NCI-H524 (cell line): ENCODE data around the gene CTTNBP2NL.
"Not testable (repeated sequence)": the region's sequence is repeated elsewhere in the genome, so short reads cannot be mapped to it uniquely, and the experiment has no call there.

Experiments used
- DNase-seq, 2 experiments: peaks; one replicate each; lab custom pipeline; 2025; lab: John Stamatoyannopoulos, UW

Gene CTTNBP2NL

DNA sequence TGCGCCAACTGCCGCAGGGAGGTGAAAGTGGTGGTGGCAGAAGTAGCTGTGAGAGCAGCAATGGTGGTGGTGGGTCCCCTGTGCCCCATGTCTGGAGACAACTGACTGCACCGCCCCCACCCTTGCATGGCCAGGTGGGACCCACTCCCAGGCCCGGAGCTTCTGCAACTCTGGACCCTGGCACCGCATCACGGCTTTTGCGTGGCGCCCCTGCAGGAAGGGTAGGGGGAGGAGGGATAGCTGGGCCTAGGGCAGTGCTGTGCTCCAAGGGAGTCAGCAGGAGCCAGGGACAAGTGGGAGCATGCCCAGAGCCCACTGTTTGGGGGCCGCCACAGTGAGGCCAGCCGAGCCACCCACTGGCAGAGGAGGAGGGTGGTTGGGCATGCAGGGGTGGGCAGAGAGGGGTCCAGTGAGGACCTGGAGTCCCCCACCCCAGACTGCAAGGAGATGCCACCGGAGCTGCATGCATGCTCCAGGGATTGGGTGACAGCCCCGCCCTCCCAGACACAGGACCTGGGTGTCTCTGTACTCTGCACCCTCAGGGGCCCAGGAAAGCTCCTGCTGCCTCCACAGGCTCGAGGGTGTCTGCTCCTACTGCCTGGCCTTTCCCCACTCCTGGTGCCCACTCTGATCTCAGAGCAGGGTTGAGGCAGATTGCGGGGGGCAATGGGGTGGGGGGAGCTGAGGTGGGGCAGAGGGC, 9.8 kb upstream of the CTTNBP2NL start:
- DNase-seq: no peak

DNA sequence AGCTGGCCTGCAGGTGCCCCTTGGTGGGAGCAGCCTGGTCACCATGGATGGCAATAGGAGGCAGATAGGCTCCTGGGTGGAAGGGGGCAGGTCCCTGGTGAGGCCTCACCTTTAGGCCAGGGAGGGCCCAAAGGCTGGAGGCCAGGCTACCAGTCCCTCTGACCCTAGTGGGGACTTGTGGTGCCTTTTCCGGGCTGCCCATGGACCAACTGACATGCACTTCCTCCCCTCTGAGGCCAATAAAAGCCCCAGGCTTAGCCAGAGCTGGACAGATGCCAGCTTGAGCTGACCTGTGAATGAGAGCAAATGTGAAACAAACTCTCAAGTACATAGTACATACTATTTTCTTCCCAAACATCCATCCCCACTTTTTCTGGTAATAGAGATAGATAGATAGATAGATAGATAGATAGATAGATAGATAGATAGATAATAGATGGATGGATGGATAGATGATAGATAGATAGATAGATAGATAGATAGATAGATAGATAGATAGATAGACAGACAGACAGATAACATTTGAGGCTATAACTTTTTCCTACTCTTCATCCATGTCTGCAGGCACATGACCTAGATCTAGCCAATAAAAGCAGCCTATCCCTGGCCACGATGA, 9.2 kb upstream of the CTTNBP2NL start:
- no peak for DNase-seq

DNA sequence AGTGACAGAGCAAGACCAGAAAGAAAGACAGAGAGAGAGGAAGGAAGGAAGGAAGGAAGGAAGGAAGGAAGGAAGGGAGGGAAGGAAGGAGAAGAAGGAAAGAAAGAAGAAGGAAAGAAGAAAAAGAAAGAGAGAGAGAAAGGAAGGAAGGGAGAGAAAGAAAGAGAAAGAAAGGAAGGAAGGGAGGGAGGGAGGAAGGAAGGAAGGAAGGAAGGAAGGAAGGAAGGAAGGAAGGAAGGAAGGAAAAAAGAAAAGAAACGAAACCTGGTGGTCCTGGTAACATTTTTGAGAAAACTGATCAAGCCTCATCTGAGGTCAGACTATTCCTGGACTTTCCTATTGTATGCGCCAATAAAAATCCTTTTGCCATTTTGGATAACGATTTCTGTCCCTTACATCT, 8.2 kb upstream of the CTTNBP2NL start:
- no peak for DNase-seq

DNA sequence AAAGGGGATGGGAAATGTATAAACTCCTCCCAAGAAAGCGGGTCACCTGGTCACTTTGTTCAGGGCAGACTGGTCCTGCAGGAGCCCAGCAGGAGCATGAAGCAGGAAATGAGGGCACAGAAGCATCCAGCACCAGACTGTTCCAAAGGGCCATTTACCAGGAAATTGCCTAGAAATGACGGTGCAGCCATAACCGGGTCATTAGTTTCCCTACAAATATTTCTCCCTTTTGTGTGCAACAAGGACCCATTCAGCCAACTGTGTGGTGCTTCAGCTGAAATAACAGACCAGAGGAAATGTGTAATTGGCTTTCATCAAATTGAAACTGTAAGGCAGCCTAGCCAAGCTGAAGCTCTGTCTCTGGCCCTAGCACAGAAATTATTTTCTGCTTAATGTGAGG, 7.6 kb upstream of the CTTNBP2NL start:
- DNase-seq: no peak

DNA sequence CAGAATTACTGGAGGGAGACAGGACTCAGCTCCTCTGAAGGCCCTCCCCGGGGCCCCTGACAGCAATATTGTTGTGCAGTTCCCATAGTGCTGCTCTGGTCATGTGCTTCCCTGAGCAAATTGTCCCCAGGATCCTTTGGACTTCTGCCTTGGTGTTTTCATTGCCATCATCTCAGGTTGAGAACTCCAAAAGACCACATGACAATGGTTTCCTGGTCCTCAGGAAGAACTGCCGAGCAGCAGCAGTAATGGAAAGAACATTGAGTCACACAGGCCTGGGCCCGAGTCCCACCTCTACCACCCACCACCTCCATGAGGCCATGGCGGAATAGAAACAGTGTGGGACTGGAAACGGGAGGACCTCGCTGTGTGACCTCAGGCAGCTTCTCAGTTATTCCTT, 6.3 kb upstream of the CTTNBP2NL start:
- no peak for DNase-seq

DNA sequence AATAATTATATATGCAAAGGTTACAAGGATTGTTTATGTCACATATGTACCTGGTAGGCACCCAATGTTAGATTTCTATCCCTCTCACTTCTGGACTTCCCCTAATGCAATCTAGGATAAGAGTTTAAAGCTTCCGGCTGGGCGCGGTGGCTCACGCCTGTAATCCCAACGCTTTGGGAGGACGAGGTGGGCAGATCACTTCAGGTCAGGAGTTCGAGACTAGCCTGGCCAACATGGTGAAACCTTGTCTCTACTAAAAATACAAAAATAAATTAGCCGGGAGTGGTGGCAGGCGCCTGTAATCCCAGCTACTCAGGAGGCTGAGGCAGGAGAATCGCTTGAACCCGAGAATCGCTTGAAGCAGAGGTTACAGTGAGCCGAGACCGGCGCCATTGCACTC, 5.7 kb upstream of the CTTNBP2NL start:
- not testable (repeated sequence) for DNase-seq

DNA sequence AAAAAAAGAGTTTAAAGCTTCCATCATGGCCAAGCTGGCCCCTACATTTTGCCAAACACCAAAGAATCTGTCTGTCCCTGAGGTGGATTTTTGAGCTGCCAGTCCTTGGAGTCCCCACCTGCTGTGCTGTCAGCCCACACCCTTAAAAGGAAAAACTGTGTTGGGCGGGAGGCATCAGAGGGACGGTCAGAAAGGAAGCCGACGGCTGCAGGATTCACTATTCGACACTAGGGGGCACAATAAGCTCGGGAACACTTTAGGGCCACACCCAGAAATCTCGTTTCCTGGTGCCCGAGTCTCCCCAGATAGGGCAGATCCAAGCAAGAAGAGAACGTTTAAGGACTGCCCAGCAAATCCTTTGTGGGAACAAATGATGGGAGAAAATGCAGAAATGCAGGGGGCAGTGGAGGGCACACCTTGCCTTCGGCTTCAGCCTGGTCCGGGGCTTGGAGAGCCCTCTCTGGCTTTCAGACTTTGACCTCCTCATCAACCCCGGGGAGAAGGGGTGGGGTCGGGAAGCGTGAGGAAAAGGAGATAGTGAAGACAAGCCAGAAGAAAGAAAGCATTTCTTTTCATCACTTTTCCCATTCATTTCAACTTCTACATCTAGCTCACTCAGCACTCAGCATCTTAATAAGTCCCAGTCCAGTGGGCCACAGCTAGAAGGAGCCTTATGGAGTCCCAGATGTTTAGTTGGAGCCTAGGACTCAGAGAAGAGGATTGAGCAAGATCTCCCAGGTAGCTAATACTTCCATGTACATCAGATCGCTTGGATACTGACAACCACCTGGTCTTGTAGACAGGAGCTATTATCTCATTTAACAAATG, 5.0 kb upstream of the CTTNBP2NL start:
- peak; percentile 90 to 92 for DNase-seq

DNA sequence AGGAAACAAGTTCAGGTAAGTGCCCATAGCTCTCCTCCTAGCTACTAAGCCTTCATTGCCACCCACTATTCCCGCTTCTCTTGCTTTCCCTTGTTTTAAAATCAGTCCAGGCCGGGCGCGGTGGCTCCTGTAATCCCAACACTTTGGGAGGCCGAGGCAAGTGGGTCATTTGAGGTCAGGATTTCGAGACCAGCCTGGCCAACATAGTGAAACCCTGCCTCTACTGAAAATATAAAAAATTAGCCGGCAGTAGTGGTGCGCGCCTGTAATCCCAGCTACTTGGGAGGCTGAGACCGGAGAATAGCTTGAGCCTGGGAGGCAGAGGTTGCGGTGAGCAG, 4.4 kb upstream of the CTTNBP2NL start:
- no peak for DNase-seq

DNA sequence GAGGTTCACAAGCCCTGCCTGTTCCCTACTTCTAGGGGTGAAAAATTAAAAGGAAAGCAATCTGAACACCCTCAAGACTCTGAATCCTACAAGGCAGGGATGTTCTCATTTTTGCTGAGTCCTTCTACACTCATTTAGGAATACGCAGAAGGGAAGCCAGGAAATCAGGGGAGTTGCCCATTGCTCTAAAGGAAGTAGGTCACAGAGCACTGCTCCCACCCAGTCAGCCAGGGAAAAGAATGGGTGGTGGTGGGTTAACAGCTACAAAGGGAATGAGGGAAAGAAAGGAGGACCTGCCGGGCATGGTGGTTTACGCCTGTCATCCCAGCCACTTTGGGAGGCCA, 2.4 kb upstream of the CTTNBP2NL start:
- no peak for DNase-seq

DNA sequence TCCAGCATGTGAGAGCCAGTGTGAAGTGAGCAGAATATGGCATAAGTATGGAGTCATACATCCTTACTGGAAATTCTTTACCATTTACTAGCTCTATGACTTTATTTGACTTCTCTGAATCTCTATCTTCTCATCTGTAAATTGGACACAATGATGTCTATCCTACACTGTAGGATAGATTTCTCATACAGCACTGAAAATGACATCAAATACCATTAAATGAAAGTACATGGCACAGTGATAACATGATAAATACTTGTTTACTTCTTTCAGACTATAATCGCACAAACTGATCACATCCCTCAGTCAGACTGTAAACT, 1.3 kb upstream of the CTTNBP2NL start:
- DNase-seq: no peak

DNA sequence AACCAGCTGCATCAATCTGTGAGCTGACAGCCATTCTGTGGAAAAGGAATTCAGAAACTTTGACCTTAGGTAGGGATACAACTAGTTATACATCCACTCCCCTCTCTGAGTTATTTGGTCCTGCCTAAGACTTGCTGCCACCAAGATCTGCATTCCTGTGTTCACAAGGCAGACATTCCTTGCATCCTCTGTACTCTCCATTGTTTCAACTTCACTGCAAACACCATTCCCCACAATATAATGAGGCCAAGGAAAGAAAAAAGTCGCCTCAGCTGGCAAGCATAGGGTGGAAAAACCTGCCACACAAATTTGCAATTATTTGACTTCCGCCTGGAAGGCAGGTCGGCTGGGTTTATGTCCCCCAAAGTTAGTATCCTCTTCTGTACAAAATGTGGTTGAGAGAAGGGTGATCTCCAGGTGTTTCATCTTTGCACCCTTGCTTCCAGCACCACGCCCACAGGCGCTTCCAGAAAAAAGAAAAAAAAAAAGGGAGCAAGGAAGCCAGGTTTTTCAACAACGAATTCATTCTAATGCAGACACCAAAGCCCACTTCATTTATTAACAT, 676 bp upstream of the CTTNBP2NL start:
- DNase-seq: no peak

DNA sequence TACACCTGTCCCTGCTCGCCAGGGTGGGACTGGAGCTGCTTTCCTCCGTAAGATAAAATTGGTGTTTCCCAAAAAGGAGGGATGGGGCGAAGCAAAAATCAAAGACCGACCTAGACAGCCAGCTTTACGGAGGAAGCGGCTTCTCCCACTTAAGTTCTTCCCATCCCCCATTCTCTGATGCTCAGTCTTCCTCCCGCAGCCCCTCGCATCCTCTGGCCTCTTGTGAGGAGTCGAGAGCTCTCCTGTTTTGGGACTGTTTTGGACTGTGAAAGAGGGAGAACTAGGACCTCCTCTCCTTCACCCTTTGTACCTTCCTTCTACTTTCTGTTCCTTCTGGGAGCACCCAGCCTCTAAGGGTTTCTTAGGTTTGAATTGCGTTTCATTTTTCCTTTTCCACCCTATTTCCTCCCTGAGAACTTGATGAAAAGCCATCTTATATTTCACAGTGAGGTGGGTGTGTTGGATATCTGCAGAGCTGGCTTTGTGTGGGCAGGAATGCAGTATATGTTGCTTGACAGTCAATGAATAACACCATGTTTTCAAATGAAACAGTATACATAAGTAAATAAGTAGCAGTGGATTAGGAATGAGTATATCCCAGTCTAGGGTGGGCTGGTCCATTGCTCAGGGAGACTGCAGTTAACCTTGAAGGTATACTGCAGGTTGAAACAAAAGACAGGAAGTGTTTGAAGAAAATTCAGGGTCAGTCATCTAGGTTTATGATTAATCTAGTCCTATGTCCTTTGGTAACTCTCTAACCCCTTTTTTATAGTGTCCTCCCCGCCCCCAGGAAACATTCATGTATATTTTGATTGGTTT, 848 bp downstream of the CTTNBP2NL start:
- DNase-seq: peak; percentile 2 to 29

DNA sequence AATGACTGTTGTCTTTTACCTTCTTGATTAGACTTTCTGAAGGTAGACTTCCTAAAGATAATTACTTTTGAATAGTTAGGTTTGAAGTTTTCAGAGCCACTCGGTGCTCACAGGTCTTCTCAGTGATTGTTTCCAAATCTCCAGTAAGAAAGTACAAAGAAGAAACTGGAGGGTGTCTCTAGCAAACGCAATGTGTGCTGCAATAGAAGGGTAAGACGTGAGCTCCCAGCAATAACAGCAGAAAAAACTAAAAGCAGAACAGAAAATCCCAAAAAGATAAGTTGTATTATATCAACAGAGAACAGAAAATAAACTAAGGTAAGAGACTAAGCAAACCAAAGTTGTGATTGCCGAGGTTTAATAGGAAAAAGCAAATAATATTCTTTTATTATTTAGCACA, 1.8 kb downstream of the CTTNBP2NL start:
- DNase-seq: no peak

DNA sequence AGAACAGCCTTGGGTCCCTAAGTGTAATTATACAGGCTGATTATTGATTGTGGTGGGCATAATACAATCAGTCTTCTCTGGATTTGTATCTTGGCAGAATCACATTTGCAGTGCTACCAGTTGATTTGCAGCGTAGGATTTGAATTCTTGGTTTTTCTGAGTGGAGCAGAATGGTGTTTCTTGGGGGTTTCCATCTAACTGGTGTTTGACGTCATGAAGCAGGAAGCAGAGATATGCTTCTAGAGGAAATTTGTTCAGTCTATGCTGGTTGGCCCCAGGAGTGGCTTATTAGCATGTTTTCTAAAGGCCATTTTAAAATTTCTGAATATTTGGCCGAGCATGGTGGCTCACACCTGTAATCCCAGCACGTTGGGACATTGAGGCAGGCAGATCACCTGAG, 3.4 kb downstream of the CTTNBP2NL start:
- DNase-seq: no peak

DNA sequence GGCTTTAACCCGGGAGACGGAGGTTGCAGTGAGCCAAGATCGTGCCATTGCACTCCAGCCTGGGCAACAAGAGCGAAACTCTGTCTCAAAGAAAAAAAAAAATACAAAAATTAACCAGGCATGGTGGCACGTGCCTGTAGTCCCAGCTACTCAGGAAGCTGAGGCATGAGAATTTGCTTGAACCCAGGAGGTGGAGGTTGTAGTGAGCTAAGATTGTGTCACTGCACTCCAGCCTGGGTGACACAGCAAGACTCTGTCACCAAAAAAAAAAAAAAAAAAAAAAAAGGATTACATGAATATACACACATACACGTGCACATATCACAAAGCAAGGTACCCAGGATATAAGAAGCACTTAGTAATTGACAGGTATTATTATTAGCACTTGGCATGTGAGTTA, 4.7 kb downstream of the CTTNBP2NL start:
- DNase-seq: not testable (repeated sequence)

DNA sequence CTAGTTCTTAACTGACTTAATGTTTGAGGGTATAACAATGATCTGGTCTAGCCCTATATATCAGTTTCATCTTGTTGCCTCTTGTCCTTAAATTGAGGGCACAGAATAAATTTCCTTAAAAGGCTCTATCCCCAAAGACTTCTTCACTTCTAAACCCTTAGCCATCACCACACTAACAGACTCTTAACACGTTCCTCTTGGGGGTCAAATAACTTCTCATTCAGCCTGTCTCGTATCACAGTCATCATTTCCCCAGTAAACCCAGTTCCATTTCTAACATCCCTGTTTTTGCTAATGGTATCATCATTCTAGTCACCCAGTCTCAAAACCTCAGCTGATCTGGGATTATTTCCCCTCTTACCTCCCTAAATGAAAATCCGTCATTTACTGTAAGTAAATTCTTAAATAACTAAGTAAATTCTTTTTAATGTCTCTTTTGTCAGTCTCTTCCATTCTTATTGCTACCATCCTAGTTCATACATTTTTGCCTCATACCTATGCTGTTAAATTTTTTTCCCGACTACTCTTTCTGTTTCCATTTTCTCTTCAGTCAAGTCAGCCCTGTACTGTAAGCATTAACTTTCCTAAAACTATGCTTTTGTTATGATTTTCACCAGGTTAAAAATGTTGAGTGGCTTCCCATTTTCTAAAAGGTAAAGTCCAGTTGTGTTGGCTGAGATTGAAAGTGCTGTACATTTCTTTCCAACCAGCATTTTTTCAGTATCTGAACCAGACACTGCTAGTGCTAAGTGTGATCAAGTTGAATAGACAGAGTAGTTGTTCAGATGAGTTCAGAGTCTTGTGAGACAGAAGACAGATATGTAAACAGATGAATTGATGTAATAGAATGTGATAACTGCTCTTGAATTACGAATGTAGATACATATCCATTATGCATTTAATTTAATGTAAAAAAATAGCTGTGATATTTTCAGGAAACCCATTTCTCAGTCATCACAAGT, 6.9 kb downstream of the CTTNBP2NL start:
- DNase-seq: no peak

DNA sequence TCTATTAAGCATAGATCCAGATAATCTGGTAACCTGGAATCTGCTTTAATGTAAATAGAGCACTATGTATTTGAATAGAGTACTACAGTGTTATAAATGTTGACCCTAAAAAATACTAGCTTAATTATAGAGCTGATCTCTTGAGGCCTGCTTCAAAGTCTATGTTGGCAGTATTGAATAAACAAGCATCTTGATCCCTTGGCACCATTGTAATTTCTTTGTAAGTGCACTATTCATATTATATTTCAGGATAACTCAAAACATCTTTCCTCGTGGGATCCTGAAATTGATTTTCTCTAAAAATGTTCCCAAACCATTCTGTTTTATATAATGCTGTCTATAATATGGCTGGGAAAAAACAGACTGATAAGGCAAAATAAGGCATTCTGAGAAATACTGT, 10.8 kb downstream of the CTTNBP2NL start:
- DNase-seq: no peak

DNA sequence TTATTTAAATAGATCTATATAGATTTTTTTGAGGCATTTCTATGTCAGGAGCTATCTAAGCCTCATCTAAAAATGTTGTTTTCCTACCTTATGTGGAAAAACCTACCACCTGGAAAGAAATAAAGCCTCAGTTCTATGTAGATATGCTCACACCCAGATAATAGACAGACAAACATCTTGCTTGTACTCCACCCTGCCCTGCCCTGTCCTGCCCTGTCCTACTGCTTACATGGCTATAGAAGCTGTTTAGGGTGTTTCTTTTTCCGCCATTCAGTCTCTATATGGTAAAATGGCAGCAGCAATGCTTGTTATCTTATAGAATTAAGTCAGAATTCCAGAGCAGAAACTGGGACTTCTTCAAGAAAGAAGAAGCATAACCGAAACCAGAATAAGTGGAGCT, 13.4 kb downstream of the CTTNBP2NL start:
- DNase-seq: no peak

DNA sequence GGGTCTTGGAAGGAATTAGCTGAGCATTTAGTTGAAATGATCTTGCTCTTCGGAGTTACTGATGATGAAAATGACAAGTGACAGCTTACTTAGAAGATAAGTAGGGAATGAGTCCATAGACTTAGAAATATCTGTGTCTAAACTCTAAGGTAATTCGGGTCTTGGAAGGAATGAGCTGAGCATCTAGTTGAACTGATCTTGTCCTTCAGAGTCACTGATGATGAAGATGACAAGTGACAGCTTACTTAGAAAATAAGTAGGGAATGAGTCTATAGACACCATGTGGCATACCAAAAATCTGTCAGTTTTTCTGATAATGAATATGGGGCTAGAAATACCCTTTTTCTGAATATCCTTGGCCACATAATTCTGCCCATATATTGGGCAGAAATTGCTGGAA, 14.7 kb downstream of the CTTNBP2NL start:
- DNase-seq: no peak

DNA sequence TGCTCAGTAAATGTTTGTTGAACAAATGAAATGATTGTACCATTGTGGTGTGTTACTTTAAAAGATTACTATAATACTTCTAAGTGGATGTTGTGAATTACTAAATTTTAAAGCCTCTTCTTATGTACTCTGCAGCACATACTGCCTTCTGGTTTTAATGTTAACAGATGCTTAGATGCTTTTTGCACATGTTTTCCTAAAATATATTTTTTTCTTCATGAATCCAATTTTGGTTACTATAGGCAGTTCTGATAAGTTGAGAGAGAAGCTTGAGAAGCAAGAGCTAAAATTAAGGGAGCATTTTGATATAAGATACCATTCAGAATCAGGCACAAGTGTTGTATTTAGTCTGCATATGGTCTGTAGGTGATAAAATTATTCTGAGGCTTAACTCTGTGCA, 21.3 kb downstream of the CTTNBP2NL start:
- DNase-seq: no peak
